K562 (cell line): Measurements from ENCODE around the gene CCDC85A. TPM values are rescaled to one million over a fixed set of nuclear protein-coding genes. Genes with fewer than 3 reads are reported as not detected.

ENCODE experiments used
- ATAC-seq: fragments of 200-7000 bp; cut with Tn5 transposase; 3 replicates; pipeline ENCODE4 v1.9.1; 2020; ENCODE audit warnings: moderate library complexity
- BruUV-seq: library from RNA; stranded (reverse); fragments of 400-500 nt; replicated peaks from 2 replicates; lab custom pipeline; 2021; lab: Mats Ljungman, UMichigan
- CTCF ChIA-PET: fragments of 300-600 bp; formaldehyde crosslinking; extraction: SDS; loops from one replicate; lab custom pipeline; 2021; ENCODE audit warnings: low intra/inter-chr PET ratio; lab: Yijun Ruan, JAX
- POLR2A ChIA-PET: fragments of 300-600, 350-650 bp; sonication (Branson Sonifier 250); formaldehyde crosslinking; extraction: SDS; loops from one replicate; lab custom pipeline; 2021; ENCODE audit warnings: antibody characterized with exemption, inconsistent platforms; lab: Yijun Ruan, JAX
- DNase-seq, 4 experiments: peaks; one replicate each; pipeline versions ENCODE4 v3.0.0 to v3.0.0-alpha.2; 2011 to 2018; ENCODE audit warnings: low spot score in 3 of 4, mixed read lengths in 3 of 4; ENCODE audit errors: extremely low read depth in 1 of 4
- FAIRE-seq: peaks from 2 replicates; lab custom pipeline; 2011; peaks lifted over from hg19 to GRCh38; lab: Jason Lieb, UNC
- H2AFZ ChIP-seq: 2 replicates; pipeline ENCODE4 v1.6.0; 2011; ENCODE audit warnings: low read depth, low read length, control low read depth, inconsistent platforms
- H3K27ac ChIP-seq: fragments of 200-600 bp; 3 replicates; pipeline ENCODE4 v1.8.0; 2011; ENCODE audit warnings: low read depth, mild to moderate bottlenecking, control low read depth, inconsistent platforms, low read length, moderate library complexity, mixed read lengths; ENCODE audit errors: extremely low read depth
- H3K27me3 ChIP-seq, 2 experiments: fragments of 300-600 bp in 1 of 2; 2 replicates in 1 of 2; 3 replicates in 1 of 2; pipeline versions ENCODE4 v1.6.0 to v1.8.0; 2011; ENCODE audit warnings: inconsistent platforms in 2 of 2, low read length in 2 of 2, mild to moderate bottlenecking in 1 of 2, mixed read lengths in 1 of 2, moderate library complexity in 1 of 2; ENCODE audit not compliant: control insufficient read depth in 2 of 2, insufficient read depth in 2 of 2
- H3K36me3 ChIP-seq: fragments of 300-600 bp; 3 replicates; pipeline ENCODE4 v1.8.0; 2011; ENCODE audit warnings: mild to moderate bottlenecking, low read length, inconsistent platforms; ENCODE audit not compliant: control insufficient read depth, insufficient read depth
- H3K4me1 ChIP-seq, 2 experiments: fragments of 200-600 bp in 1 of 2; replicated peaks in 1 of 2; 2 replicates in 1 of 2; 3 replicates in 1 of 2; pipeline versions ENCODE4 v1.5.1 to v1.8.0; 2011; ENCODE audit warnings: inconsistent platforms in 2 of 2, low read length in 2 of 2, mild to moderate bottlenecking in 1 of 2, mixed read lengths in 1 of 2, moderate library complexity in 1 of 2; ENCODE audit not compliant: control insufficient read depth in 2 of 2, insufficient read depth in 2 of 2
- H3K4me2 ChIP-seq: 2 replicates; pipeline ENCODE4 v1.6.1; 2011; ENCODE audit warnings: low read length, control low read depth, inconsistent platforms, mixed read lengths; ENCODE audit not compliant: insufficient read depth
- H3K4me3 ChIP-seq: fragments of 200-600 bp; sonication (generic), shearing (Covaris generic); 2 replicates; pipeline ENCODE4 v1.5.1; 2016; ENCODE audit warnings: control low read depth, inconsistent platforms
- H3K79me2 ChIP-seq: fragments of 200-600 bp; 3 replicates; pipeline ENCODE4 v1.8.0; 2011; ENCODE audit warnings: low read length, inconsistent platforms; ENCODE audit not compliant: control insufficient read depth, insufficient read depth
- H3K9ac ChIP-seq, 2 experiments: 2 replicates each; pipeline versions ENCODE4 v1.6.0 to v1.6.1; 2011; ENCODE audit warnings: low read depth in 2 of 2, low read length in 2 of 2, control low read depth in 1 of 2, inconsistent platforms in 1 of 2, mild to moderate bottlenecking in 1 of 2, mixed read lengths in 1 of 2; ENCODE audit not compliant: insufficient read depth in 1 of 2
- H3K9me1 ChIP-seq: one replicate; pipeline ENCODE4 v1.6.0; 2011; ENCODE audit warnings: inconsistent platforms, mild to moderate bottlenecking, low read length, moderate library complexity; ENCODE audit not compliant: control insufficient read depth, insufficient read depth
- H3K9me3 ChIP-seq: replicated peaks from 2 replicates; pipeline ENCODE4 v1.5.1; 2011; ENCODE audit warnings: low read depth, low read length, inconsistent platforms; ENCODE audit not compliant: control insufficient read depth, insufficient read depth
- H4K20me1 ChIP-seq: replicated peaks from 2 replicates; pipeline ENCODE4 v1.6.1; 2011; ENCODE audit warnings: low read length, inconsistent platforms, mixed read lengths; ENCODE audit not compliant: control insufficient read depth, insufficient read depth
- HDGF ChIP-seq: fragments of 450-650 bp; IDR thresholded peaks from 2 replicates; pipeline ENCODE4 v1.6.1; 2016
- JUN ChIP-seq, 2 experiments: sonication (generic) in 1 of 2; formaldehyde crosslinking in 1 of 2; IDR thresholded peaks; 2 replicates each; pipeline versions ENCODE4 v1.6.1 to v1.8.0; 2012 to 2022; ENCODE audit warnings: borderline replicate concordance in 2 of 2, mild to moderate bottlenecking in 2 of 2, improper control_type of control experiment in 1 of 2, low read depth in 1 of 2, low read length in 1 of 2, missing genetic modification reagents in 1 of 2
- MYC ChIP-seq, 2 experiments: fragments of 250-450 bp in 1 of 2; sonication (Bioruptor Pico) in 1 of 2; IDR thresholded peaks; 2 replicates each; pipeline versions ENCODE4 v1.5.1 to v1.6.1; 2012 to 2021; ENCODE audit warnings: low read depth in 2 of 2, borderline replicate concordance in 1 of 2, improper control_type of control experiment in 1 of 2, low read length in 1 of 2, mild to moderate bottlenecking in 1 of 2, moderate library complexity in 1 of 2
- NCOA1 ChIP-seq: fragments of 450-650 bp; IDR thresholded peaks from 2 replicates; pipeline ENCODE4 v1.6.1; 2016; ENCODE audit warnings: low read depth
- NR3C1 ChIP-seq: sonication (generic); formaldehyde crosslinking; IDR thresholded peaks from 2 replicates; pipeline ENCODE4 v1.8.1; 2022; ENCODE audit warnings: missing genetic modification reagents
- NRF1 ChIP-seq, 2 experiments: fragments of 450-650 bp; IDR thresholded peaks in 1 of 2; conservative IDR thresholded peaks in 1 of 2; 2 replicates each; pipeline ENCODE4 v1.6.1; 2014; ENCODE audit warnings: mild to moderate bottlenecking in 2 of 2
- RAD51 ChIP-seq: fragments of 450-650 bp; IDR thresholded peaks from 2 replicates; pipeline ENCODE4 v1.7.1; 2016; ENCODE audit warnings: low read depth, mild to moderate bottlenecking, borderline replicate concordance
- SREBF2 ChIP-seq: sonication (generic); formaldehyde crosslinking; IDR thresholded peaks from 2 replicates; pipeline ENCODE4 v1.4.0; 2020; ENCODE audit warnings: mild to moderate bottlenecking, missing genetic modification reagents
- TFAM ChIP-seq: fragments of 250-450 bp; sonication (Bioruptor Pico); conservative IDR thresholded peaks from 2 replicates; pipeline ENCODE4 v1.5.0; 2021; ENCODE audit warnings: mild to moderate bottlenecking, moderate library complexity
- TOE1 ChIP-seq, 2 experiments: fragments of 450-650 bp in 1 of 2; sonication (generic) in 1 of 2; formaldehyde crosslinking in 1 of 2; IDR thresholded peaks; 2 replicates each; pipeline versions ENCODE4 v1.7.1 to v1.8.0; 2016 to 2022; ENCODE audit warnings: borderline replicate concordance in 2 of 2, mild to moderate bottlenecking in 2 of 2, antibody characterized with exemption in 1 of 2, inconsistent platforms in 1 of 2, low read depth in 1 of 2, missing genetic modification reagents in 1 of 2, moderate library complexity in 1 of 2
- ZNF134 ChIP-seq: fragments of 250-450 bp; sonication (Bioruptor Pico); conservative IDR thresholded peaks from 2 replicates; pipeline ENCODE4 v1.4.0; 2020
- ZNF324 ChIP-seq: fragments of 250-450 bp; sonication (Bioruptor Pico); IDR thresholded peaks from 2 replicates; pipeline ENCODE4 v1.4.0; 2020; ENCODE audit warnings: mild to moderate bottlenecking
- in situ Hi-C: fragments of 300-500 bp; cut with MboI; formaldehyde crosslinking; loops from 4 replicates; pipeline ENCODE4 v1.15.0; 2018; ENCODE audit warnings: inconsistent platforms, mixed read lengths
- intact Hi-C: fragments of 100-400 bp; cut with micrococcal nuclease; formaldehyde crosslinking; loops from 2 replicates; pipeline ENCODE4 v1.14.2; 2022
- polyA plus RNA-seq, 8 experiments: library from polyadenylated mRNA; depleted of rRNA in 4 of 8; stranded (reverse) in 5 of 8; unstranded in 3 of 8; fragments of >200 nt; fragmentation: Nextera tagmentation in 2 of 8; fragmentation: Illumina TruSeq in 1 of 8; extraction: Ambion mirVana in 2 of 8; extraction: Trizol in 1 of 8; gene quantifications; 2 replicates each; pipeline versions ENCODE4 v1.2.1 to v1.2.3, GENCODE V29; 2011 to 2014; ENCODE audit warnings: inconsistent platforms in 1 of 8, missing spikeins in 1 of 8
- total RNA-seq, 7 experiments: library from RNA; depleted of rRNA in 6 of 7; stranded (reverse); fragments of >200 nt in 6 of 7; fragmentation: Illumina TruSeq in 2 of 7; extraction: Trizol in 2 of 7; gene quantifications; 2 replicates each; pipeline versions ENCODE4 v1.2.1 to v1.2.3, GENCODE V29; 2011 to 2021; ENCODE audit warnings: low replicate concordance in 1 of 7
- TF ChIP-seq, protein P1 (sequence below): fragments of 250-450 bp; sonication (Bioruptor Pico); IDR thresholded peaks from 2 replicates; pipeline ENCODE4 v1.4.0; 2020; ENCODE audit warnings: mild to moderate bottlenecking, moderate library complexity

The CCDC85A gene
- total and polyA plus RNA-seq, 9 of the 15 experiments (the other 6 are each of a cell fraction or from before 2014, with no cell fraction given): 0.03 to 0.14 (median 0.10) TPM; not detected in 5

DNA sequence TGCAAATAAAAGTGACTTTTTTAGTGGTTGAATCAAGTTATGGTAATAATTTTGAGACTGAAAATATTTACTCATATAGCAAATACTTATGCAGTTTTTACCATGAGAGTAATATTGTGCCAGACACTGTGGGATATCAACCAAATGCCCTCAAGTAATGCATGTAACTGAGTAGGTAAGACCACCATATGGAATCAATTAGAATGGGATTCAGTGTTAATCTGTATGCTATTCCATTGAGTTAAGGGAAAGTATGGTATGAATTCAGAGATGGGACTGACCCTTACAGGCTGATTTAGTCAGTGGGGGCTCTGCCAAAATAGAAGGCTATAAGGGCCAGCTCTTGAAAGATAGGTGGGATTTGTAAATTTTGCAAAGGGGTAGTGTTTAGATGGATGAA lies 131.6 kb downstream of the CCDC85A start:
- Histone ChIP-seq H2AFZ (no peak overlapping the region), H4K20me1 (no peaks in the 10 kb centered on the region), H3K9me1 (no peaks in the 10 kb centered on the region), H3K27me3 (no peaks in the 10 kb centered on the region), H3K9ac (no peak overlapping the region), H3K4me2 (no peak overlapping the region), H3K79me2 (no peaks in the 10 kb centered on the region), H3K4me1 (no peaks in the 10 kb centered on the region), H3K4me3 (no peak overlapping the region), H3K36me3 (no peaks in the 10 kb centered on the region), H3K9me3 (no peaks in the 10 kb centered on the region), H3K27ac (no peak overlapping the region)
- no peak for FAIRE-seq
- no TSS peak for BruUV-seq
- DNase-seq: no peak
- POLR2A ChIA-PET: no interaction called here
- in situ Hi-C loops (no loop called here), intact Hi-C loops (no loop called here)
- no peak for TF ChIP-seq NRF1 (conservative IDR thresholded peaks at IDR 0.05 in 1 of 2, IDR thresholded peaks at IDR 0.05 in 1 of 2)
- no peak for TF ChIP-seq ZNF134 (CRISPR knock-in tag)
- TF ChIP-seq NCOA1: no peak
- no peak for TF ChIP-seq JUN (IDR thresholded peaks at IDR 0.05; ENCODE audit: borderline replicate concordance, low read depth, low read length)
- TF ChIP-seq JUN (CRISPR knock-in tag; IDR thresholded peaks at IDR 0.05; ENCODE audit: borderline replicate concordance): no peak
- no peak for TF ChIP-seq ZNF324 (CRISPR knock-in tag)
- no peak for TF ChIP-seq RAD51
- no peak for TF ChIP-seq TOE1 (IDR thresholded peaks at IDR 0.05; ENCODE audit: borderline replicate concordance)
- TF ChIP-seq TOE1 (CRISPR knock-in tag; IDR thresholded peaks at IDR 0.05; ENCODE audit: borderline replicate concordance, low read depth): no peak
- TF ChIP-seq, protein P1, sequence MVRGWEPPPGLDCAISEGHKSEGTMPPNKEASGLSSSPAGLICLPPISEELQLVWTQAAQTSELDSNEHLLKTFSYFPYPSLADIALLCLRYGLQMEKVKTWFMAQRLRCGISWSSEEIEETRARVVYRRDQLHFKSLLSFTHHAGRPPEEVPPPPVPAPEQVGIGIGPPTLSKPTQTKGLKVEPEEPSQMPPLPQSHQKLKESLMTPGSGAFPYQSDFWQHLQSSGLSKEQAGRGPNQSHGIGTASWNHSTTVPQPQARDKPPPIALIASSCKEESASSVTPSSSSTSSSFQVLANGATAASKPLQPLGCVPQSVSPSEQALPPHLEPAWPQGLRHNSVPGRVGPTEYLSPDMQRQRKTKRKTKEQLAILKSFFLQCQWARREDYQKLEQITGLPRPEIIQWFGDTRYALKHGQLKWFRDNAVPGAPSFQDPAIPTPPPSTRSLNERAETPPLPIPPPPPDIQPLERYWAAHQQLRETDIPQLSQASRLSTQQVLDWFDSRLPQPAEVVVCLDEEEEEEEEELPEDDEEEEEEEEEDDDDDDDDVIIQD (CRISPR knock-in tag): no peak
- no peak for TF ChIP-seq MYC (IDR thresholded peaks at IDR 0.05; ENCODE audit: low read depth, low read length)
- no peak for TF ChIP-seq MYC (CRISPR knock-in tag; IDR thresholded peaks at IDR 0.05; ENCODE audit: borderline replicate concordance, low read depth)
- TF ChIP-seq TFAM (CRISPR knock-in tag): no peak
- TF ChIP-seq HDGF: no peak
- no peak for TF ChIP-seq SREBF2 (CRISPR knock-in tag)
- TF ChIP-seq NR3C1: no peak
- CTCF ChIA-PET: no interaction called here
- ATAC-seq: no peak
